ENCODE data around the gene SFXN5.

GRCh38 chr2:72985136-72985535 is 86.4 kb downstream of the SFXN5 start:
- no peak for TF ChIP-seq CTCF (IDR thresholded peaks at IDR 0.05; ENCODE audit: low read length)
- no peak for TF ChIP-seq EZH2 (IDR thresholded peaks at IDR 0.05; ENCODE audit: borderline replicate concordance, low read length)
